Spinal cord (tissue), 10 donors: Measurements from ENCODE around the gene PRICKLE3. TPM values are rescaled to one million over a fixed set of nuclear protein-coding genes. Genes with fewer than 3 reads are reported as not detected.
A peak's percentile ranks its signal among the peaks of the same experiment; 100 is the strongest.

Experiments used
- DNase-seq, 6 donors: peaks; one replicate each; pipeline versions ENCODE4 v3.0.0 to v3.0.0-alpha.2; 2013 to 2015; ENCODE audit warnings: low spot score in 6 of 6, low read depth in 4 of 6
- H3K27ac ChIP-seq: one replicate; pipeline ENCODE4 v1.5.1; 2013; ENCODE audit warnings: low read depth, low read length, control low read depth
- H3K27me3 ChIP-seq: one replicate; pipeline ENCODE4 v1.6.1; 2013; ENCODE audit warnings: low read length; ENCODE audit not compliant: control insufficient read depth, insufficient read depth
- H3K36me3 ChIP-seq: one replicate; pipeline ENCODE4 v1.6.1; 2013; ENCODE audit warnings: low read length; ENCODE audit not compliant: control insufficient read depth, insufficient read depth
- H3K4me1 ChIP-seq: one replicate; pipeline ENCODE4 v1.6.1; 2013; ENCODE audit warnings: low read length; ENCODE audit not compliant: control insufficient read depth, insufficient read depth
- H3K4me3 ChIP-seq: one replicate; pipeline ENCODE4 v1.5.1; 2013; ENCODE audit warnings: low read depth, low read length, control low read depth
- H3K9me3 ChIP-seq: one replicate; pipeline ENCODE4 v1.6.1; 2013; ENCODE audit warnings: low read length; ENCODE audit not compliant: control insufficient read depth, insufficient read depth
- WGBS: methylation state at CpG from one replicate; pipeline ENCODE4 v1.1.5; 2013; ENCODE audit warnings: missing lambda C conversion rate; ENCODE audit not compliant: insufficient coverage; 5-methylcytosine and 5-hydroxymethylcytosine counted together
- polyA plus RNA-seq, 2 donors: library from polyadenylated mRNA; unstranded; fragments of 120-200 nt; gene quantifications; one replicate each; pipeline ENCODE4 v1.2.1, GENCODE V29; 2013; ENCODE audit not compliant: insufficient read length in 2 of 2
- total RNA-seq, 2 donors: library from RNA; depleted of rRNA in 1 of 2; stranded (reverse); fragments of 120-200 nt in 1 of 2; fragments of >200 nt in 1 of 2; gene quantifications; one replicate each; pipeline versions ENCODE4 v1.2.3 to v1.2.4, GENCODE V29; 2013 to 2014
- donor health status: healthy.

PRICKLE3 gene
- total and polyA plus RNA-seq, 4 donors: 1.7 to 3.1 (median 2.1) TPM

GRCh38 chrX:49187526-49187925 is 1.4 kb upstream of the PRICKLE3 start:
- H3K27me3 ChIP-seq: no peaks in the 10 kb centered on the region
- no peak overlapping the region for H3K27ac ChIP-seq
- peaks cover 32% of the 10 kb centered on the region for H3K4me1 ChIP-seq
- DNase-seq: no peak
- 29% methylated on average over 1 of the region's 10 CpGs for WGBS
- H3K9me3 ChIP-seq: no peaks in the 10 kb centered on the region
- peaks cover 9% of the 10 kb centered on the region for H3K36me3 ChIP-seq
- H3K4me3 ChIP-seq: no peak overlapping the region

DNA sequence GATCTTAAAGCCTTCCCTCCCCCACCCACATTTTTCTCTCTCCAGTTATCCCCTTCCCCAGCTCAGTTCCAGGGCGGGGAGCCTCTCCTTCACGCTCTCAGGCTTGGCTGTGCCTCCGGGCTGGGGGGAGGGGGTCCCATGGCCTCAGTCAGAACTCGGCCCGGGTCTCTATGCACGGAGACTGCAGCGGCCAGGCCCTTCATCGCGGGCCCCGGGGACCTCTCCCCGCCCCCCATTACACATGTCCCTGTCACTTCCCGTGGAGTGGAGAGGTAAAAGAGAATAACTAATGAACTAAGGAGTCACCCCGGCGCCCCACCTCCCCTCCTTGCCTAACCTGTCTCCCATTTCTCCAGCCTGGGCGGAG is 838 bp upstream of the PRICKLE3 start:
- 54% methylated on average over 4 of the region's 15 CpGs for WGBS
- peaks cover 32% of the 10 kb centered on the region for H3K4me1 ChIP-seq
- peaks cover 9% of the 10 kb centered on the region for H3K36me3 ChIP-seq
- no peaks in the 10 kb centered on the region for H3K9me3 ChIP-seq
- H3K27me3 ChIP-seq: no peaks in the 10 kb centered on the region
- peak overlapping the region; percentile 67 for H3K27ac ChIP-seq
- H3K4me3 ChIP-seq: no peak overlapping the region
- no peak for DNase-seq

GRCh38 chrX:49184294-49185281 is 1.6 kb downstream of the PRICKLE3 start:
- WGBS: 36% methylated on average over 46 of the region's 46 CpGs
- no peaks in the 10 kb centered on the region for H3K9me3 ChIP-seq
- DNase-seq: peak in 2 of 6 donors; percentile 75 to 89
- peak overlapping the region; percentile 36 for H3K4me3 ChIP-seq
- H3K27me3 ChIP-seq: no peaks in the 10 kb centered on the region
- peaks cover 9% of the 10 kb centered on the region for H3K36me3 ChIP-seq
- H3K4me1 ChIP-seq: peaks cover 32% of the 10 kb centered on the region
- peak overlapping the region; percentile 22 for H3K27ac ChIP-seq

DNA sequence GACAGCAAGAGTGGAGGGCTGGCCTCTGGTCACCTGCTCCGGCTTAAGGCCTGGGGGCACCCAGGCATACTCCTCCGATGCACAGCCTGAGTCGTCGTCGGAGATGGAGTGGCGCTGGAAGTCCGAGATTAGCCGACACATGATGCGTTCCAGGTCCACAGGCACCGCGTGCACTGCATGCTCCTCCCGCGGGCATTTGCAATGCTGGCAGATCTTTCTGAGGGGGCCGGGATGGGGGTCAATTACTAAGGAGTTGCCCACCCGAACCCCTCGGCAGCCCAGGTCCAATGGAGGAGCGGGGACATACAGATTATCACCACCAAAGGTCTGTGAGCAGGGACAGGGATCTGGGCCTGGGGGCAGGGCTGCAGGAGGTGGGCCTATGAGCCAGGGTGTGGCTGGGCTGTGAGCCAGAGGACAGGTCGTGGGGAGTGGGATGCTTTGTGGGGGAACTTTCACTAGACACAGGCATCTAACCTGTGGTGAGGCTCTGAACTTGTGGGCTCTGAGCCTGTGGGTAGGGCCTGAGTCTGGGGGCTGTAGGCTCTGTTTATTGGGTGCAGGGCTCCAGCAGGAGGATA is 2.4 kb downstream of the PRICKLE3 start:
- DNase-seq: no peak
- Histone ChIP-seq H3K4me3 (no peak overlapping the region), H3K27me3 (no peaks in the 10 kb centered on the region), H3K9me3 (no peaks in the 10 kb centered on the region), H3K27ac (no peak overlapping the region), H3K36me3 (peaks cover 9% of the 10 kb centered on the region), H3K4me1 (peaks cover 32% of the 10 kb centered on the region)
- WGBS: 76% methylated on average over 18 of the region's 18 CpGs

- no peak overlapping the region for H3K4me3 ChIP-seq
- no peaks in the 10 kb centered on the region for H3K27me3 ChIP-seq
- H3K4me1 ChIP-seq: peaks cover 6% of the 10 kb centered on the region
- WGBS: 67% methylated on average over 1 of the region's 2 CpGs
- peaks cover 16% of the 10 kb centered on the region for H3K36me3 ChIP-seq
- H3K27ac ChIP-seq: no peak overlapping the region
- DNase-seq: no peak
- H3K9me3 ChIP-seq: peaks cover 1% of the 10 kb centered on the region
These were observed 6.8 kb downstream of the PRICKLE3 start for GRCh38 chrX:49179358-49179757.

- H3K4me1 ChIP-seq: no peaks in the 10 kb centered on the region
- no peak for DNase-seq
- peaks cover 1% of the 10 kb centered on the region for H3K9me3 ChIP-seq
- no peak overlapping the region for H3K27ac ChIP-seq
- WGBS: 79% methylated on average over 3 of the region's 3 CpGs
- no peaks in the 10 kb centered on the region for H3K27me3 ChIP-seq
- H3K36me3 ChIP-seq: peaks cover 14% of the 10 kb centered on the region
- H3K4me3 ChIP-seq: no peak overlapping the region
These were observed 7.6 kb downstream of the PRICKLE3 start for GRCh38 chrX:49178537-49178936.

- H3K36me3 ChIP-seq: peaks cover 13% of the 10 kb centered on the region
- no peak overlapping the region for H3K4me3 ChIP-seq
- H3K4me1 ChIP-seq: no peaks in the 10 kb centered on the region
- H3K27ac ChIP-seq: no peak overlapping the region
- no peaks in the 10 kb centered on the region for H3K27me3 ChIP-seq
- DNase-seq: no peak
- WGBS: 86% methylated on average over 23 of the region's 23 CpGs
- peaks cover 1% of the 10 kb centered on the region for H3K9me3 ChIP-seq
These were observed 8.2 kb downstream of the PRICKLE3 start for GRCh38 chrX:49177873-49178480.

- WGBS: 75% methylated on average over 3 of the region's 4 CpGs
- no peak overlapping the region for H3K27ac ChIP-seq
- no peak for DNase-seq
- peaks cover 3% of the 10 kb centered on the region for H3K9me3 ChIP-seq
- peaks cover 13% of the 10 kb centered on the region for H3K36me3 ChIP-seq
- peaks cover 3% of the 10 kb centered on the region for H3K27me3 ChIP-seq
- peaks cover 3% of the 10 kb centered on the region for H3K4me1 ChIP-seq
- H3K4me3 ChIP-seq: no peak overlapping the region
These were observed 8.8 kb downstream of the PRICKLE3 start for GRCh38 chrX:49177338-49177833.

DNA sequence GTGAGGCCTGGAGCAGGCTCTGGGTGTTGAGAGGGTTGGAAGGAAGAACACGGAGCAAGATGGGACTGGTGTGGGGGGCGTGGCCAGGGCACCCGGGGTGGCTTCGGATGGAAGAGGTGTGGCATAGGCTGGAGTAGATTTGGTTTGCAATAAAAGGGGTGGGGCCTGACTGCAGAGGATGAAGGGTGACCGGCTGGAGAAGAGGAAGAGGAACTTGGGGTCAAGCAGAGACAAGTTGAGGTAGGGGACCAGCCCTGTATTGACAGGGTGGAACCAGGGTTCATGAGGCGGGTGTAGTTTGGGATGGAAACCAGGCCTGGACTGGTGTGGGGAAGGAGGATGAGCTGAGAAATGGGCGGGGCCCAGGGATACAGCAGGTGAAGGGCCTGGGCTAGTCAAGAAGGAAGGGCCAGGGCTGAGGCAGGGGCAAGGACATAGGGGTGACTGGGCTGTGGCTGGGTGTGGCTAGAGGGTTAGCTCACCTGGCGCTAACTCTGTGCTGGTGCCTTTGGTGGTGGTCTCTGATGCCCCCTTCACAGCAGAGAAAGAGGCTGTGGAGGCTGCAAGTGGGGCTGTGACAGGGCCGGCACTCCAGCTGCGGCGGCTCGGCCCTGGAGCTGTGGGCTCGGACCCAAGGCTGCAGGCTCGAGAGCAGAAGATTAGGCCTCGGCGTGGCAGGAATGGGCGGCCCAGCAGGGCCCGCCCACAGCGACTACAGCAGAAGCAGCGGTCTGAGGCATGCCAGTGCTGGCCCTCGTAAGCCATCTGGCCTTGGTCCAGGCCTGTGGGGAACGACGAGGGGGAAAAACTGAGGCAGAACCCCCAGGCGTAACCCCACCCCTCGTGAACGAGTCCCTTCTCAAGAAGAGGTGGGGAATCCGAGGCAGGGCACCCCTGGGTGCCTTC is 9.5 kb downstream of the PRICKLE3 start:
- no peak overlapping the region for H3K27ac ChIP-seq

More for the DNA sequence above, 9.5 kb downstream of the PRICKLE3 start:
- peaks cover 3% of the 10 kb centered on the region for H3K27me3 ChIP-seq
- H3K4me1 ChIP-seq: peaks cover 8% of the 10 kb centered on the region
- peaks cover 13% of the 10 kb centered on the region for H3K36me3 ChIP-seq
- DNase-seq: no peak
- no peak overlapping the region for H3K4me3 ChIP-seq
- H3K9me3 ChIP-seq: peaks cover 3% of the 10 kb centered on the region
- WGBS: 72% methylated on average over 27 of the region's 27 CpGs
